ENCODE measurements around the gene PXN.

GRCh38 chr12:120207227-120207626 lies 58.3 kb downstream of the PXN start:
- TF ChIP-seq, protein P1, sequence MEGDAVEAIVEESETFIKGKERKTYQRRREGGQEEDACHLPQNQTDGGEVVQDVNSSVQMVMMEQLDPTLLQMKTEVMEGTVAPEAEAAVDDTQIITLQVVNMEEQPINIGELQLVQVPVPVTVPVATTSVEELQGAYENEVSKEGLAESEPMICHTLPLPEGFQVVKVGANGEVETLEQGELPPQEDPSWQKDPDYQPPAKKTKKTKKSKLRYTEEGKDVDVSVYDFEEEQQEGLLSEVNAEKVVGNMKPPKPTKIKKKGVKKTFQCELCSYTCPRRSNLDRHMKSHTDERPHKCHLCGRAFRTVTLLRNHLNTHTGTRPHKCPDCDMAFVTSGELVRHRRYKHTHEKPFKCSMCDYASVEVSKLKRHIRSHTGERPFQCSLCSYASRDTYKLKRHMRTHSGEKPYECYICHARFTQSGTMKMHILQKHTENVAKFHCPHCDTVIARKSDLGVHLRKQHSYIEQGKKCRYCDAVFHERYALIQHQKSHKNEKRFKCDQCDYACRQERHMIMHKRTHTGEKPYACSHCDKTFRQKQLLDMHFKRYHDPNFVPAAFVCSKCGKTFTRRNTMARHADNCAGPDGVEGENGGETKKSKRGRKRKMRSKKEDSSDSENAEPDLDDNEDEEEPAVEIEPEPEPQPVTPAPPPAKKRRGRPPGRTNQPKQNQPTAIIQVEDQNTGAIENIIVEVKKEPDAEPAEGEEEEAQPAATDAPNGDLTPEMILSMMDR (IDR thresholded peaks at IDR 0.05) = no peak
- TF ChIP-seq EZH2 (IDR thresholded peaks at IDR 0.05) (no peak), EZH2phosphoT487 (IDR thresholded peaks at IDR 0.05) (no peak)
